HL-60/S4 treated with phorbol 12-myristate 13-acetate at 8.2 ng/mL for 4 days and 3 days (cell line): ENCODE results near the gene SMDT1.
"Not testable (repeated sequence)": the region's sequence is repeated elsewhere in the genome, so short reads cannot be mapped to it uniquely, and the experiment has no call there.

Source experiments
- in situ Hi-C: fragments of 300-500 bp; cut with MboI; formaldehyde crosslinking; loops from 2 replicates; pipeline ENCODE4 v1.15.0; 2022; ENCODE audit warnings: low sequenced_read_pairs

The SMDT1 gene

GRCh38 chr22:42108848-42109247 is 29.3 kb downstream of the SMDT1 start:
- in situ Hi-C loops, result no loop called here

- in situ Hi-C loops, result no loop called here
Observed at GRCh38 chr22:42111798-42112197, 32.3 kb downstream of the SMDT1 start.

DNA sequence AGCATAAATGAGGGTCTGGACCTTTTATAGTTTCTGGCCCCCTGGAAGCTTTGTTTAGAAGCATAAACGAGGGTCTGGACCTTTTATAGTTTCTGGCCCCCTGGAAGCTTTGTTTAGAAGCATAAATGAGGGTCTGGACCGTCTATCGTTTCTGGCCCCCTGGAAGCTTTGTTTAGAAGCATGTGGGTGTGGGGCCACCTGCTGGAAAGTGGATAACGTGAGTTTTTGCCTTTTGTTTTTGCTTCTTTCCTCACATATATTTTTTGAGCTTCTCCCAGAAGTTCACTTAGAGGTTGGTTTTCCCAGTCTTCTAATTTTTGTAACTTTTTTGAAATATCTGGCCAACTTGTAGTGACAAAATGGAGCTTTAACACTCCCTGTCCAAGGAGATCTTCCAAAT is 33.3 kb downstream of the SMDT1 start:
- in situ Hi-C loops, result not testable (repeated sequence)

- in situ Hi-C loops, result no loop called here
Observed at GRCh38 chr22:42114721-42115120, 35.2 kb downstream of the SMDT1 start.

GRCh38 chr22:42115420-42115830 is 35.9 kb downstream of the SMDT1 start:
- in situ Hi-C loops, result not testable (repeated sequence)

DNA sequence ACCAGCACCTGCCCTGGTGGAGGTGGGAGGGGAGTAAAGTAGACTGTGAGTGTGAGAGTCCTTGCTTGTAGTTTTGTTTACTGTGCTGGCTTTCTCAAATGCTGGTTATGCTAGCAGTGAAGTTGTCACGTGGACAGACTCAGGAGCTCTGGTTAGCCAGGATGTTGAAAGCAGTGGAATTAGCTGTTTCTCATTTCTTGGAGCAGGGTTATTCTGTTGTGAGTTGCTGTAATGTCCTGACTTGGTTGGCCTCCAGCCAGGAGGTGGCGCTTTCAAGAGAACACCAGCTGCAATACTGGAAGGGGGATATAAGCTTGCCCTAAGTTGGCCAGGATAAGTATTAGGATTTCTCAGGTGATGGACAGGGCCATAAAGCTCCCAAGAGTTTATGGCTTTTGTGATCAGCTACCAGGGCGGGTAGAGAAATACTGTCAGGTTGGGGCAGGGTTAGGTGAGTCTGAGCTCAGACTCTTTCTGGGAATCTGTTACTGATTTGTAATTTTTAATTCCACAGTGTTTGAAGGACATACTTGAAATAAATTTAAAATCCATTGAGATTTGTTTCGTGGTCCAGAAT is 37.4 kb downstream of the SMDT1 start:
- in situ Hi-C loops, result no loop called here

DNA sequence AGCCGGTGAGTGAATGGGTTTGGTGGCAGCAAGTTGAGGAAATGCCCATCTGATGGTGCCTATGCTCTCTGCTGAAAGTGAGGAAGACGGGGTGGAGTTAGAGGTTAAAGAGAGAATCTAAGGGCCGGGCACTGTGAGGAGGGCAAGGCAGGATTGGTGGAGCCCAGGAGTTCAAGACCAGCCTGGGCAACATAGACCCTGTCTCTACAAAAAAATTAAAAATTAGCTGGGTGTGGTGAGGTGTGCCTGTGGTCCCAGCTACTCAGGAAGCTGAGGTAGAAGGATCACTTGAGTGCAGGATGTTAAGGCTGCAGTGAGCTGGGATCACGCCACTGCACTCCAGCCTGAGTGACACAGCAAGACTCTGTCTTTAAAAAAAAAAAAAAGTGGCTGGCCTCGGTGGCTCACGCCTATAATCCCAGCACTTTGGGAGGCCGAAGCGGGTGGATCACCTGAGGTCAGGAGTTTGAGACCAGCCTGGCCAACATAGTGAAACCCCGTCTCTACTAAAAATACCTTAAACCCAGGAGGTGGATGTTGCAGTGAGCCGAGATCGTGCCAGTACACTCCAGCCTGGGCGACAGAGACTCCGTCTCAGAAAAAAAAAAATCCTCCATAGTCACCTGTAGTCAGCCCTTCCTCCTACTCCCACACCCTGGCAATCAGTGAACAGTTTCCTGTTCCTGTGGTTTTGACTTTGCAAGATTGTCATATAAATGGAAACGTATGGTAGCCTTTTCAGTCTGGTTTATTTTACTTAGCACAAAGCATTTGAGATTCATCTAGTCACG is 40.9 kb downstream of the SMDT1 start:
- in situ Hi-C loops, result not testable (repeated sequence)

DNA sequence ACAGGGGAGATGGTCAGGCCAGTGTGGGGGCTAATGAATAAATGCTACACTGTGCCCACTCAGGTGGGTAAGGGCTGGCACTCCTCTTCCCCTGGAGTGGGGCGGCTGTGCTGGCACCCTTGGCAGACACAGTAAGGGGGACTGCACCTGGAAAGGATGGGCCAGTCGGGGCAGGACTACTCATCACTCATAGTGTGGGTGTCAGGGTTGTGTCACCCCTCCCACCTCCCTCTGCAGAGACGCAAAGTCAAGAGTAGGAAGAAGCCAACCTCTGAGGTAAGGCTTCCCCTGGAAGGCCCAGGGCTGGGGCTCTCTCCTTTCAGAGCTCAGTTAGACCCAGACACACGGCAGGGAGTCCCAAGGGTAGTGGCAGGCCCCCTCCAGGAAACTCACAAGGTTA is 44.0 kb downstream of the SMDT1 start:
- in situ Hi-C loops, result not testable (repeated sequence)

DNA sequence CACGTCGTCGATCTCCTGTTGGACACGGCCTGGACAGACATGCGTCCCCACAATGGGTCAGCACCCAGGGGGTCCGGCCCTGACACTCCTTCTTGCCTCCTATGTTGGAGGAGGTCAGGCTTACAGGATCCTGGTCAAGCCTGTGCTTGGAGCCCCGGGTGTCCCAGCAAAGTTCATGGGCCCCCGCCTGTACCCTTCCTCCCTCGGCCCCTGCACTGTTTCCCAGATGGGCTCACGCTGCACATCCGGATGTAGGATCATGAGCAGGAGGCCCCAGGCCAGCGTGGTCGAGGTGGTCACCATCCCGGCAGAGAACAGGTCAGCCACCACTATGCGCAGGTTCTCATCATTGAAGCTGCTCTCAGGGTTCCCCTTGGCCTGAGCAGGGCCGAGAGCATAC is 48.1 kb downstream of the SMDT1 start:
- in situ Hi-C loops, result no loop called here

DNA sequence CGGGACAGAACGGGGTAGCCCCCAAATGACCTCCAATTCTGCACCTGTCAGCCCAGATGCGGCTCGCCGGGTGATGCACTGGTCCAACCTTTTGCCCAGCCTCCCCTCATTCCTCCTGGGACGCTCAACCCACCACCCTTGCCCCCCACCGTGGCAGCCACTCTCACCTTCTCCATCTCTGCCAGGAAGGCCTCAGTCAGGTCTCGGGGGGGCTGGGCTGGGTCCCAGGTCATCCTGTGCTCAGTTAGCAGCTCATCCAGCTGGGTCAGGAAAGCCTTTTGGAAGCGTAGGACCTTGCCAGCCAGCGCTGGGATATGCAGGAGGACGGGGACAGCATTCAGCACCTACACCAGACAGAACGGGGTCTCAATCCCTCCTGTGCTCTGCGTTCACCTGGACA is 48.5 kb downstream of the SMDT1 start:
- in situ Hi-C loops, result not testable (repeated sequence)

- in situ Hi-C loops, result not testable (repeated sequence)
Observed at GRCh38 chr22:42128776-42129694, 49.5 kb downstream of the SMDT1 start.

GRCh38 chr22:42130182-42130581 is 50.7 kb downstream of the SMDT1 start:
- in situ Hi-C loops, result not testable (repeated sequence)

DNA sequence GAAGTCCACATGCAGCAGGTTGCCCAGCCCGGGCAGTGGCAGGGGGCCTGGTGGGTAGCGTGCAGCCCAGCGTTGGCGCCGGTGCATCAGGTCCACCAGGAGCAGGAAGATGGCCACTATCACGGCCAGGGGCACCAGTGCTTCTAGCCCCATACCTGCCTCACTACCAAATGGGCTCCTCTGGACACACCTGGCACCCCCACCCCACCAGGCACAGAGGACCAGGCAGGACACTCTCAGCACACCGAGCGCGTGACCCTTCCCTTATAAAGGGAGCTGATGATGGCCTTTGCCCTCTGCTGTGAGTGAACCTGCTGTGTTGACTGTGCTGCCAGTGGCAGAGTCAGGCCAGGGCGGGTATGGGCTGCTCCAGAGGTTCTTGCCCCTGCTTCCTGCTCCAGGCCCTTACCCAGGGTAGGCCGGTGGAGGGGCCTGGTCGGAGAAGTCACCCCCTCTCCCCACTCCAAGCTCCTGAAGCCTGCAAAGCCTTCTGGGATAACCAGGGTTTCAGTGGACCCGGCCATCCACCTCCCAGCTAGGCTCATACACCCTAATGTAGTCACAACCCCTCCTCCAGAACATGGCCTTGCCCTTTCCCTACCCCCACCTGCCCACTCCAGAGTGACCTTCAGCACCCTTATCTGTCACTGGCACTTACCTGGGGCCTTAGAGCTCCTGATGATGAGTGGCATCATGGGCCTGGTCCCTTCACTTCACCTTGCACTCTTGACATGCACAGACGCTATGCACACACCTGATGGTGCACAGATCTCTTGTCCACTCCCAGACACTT is 51.3 kb downstream of the SMDT1 start, which contains the start of gene CYP2D6:
TSS of gene CYP2D6 (minus strand) at position 172 of the 793 bp plus-strand sequence. CDS start at position 153, 19 bp downstream.
- in situ Hi-C loops, result not testable (repeated sequence)

DNA sequence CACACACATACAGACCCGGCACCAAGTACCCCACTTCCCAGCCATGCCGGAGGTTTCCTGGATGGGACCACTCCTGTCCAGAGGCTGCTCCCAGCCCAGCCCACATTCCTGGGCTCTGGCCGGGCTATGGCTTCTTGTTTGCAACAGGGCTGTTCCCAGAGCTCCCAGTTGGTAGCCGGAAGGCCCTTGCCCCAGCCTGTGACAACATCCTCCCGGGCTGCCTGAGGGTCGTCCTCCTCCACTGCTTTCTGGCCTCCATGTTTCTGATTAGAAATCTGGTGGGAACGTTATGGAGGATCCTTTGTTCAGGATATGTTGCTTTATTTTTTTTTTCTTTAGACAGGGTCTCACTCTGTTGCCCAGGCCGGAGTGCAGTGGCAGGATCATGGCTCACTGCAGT is 52.1 kb downstream of the SMDT1 start:
- in situ Hi-C loops, result no loop called here

DNA sequence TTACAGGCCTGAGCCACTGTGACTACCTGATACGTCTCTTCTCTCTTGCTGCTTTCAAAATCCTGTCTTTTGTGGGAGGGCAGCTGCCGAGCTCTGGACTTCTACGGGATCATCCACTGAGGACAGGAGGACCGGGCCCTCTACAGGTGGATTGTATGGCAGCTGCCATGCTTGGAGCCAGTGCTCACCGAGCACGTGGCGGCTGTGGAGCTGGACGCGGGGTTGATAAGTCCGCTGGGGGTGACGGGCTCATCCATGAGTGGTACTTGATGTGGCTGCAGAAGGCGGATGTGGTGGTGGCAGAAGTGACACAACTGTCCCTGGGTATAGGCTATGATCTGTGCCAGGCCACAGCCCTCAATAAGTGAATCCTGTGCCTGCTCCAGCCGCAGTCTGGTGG is 53.0 kb downstream of the SMDT1 start:
- in situ Hi-C loops, result no loop called here
